PC-3 (cell line): Measurements from ENCODE around the gene OTUD6A. TPM values are rescaled to one million over a fixed set of nuclear protein-coding genes. Genes with fewer than 3 reads are reported as not detected.

Experiments used
- ATAC-seq: fragments of 200-7000 bp; cut with Tn5 transposase; 2 replicates; pipeline ENCODE4 v1.9.1; 2020; ENCODE audit warnings: mild to moderate bottlenecking, moderate library complexity
- BruUV-seq: library from RNA; stranded (reverse); fragments of 400-500 nt; replicated peaks from 2 replicates; lab custom pipeline; 2021; lab: Mats Ljungman, UMichigan
- CTCF ChIA-PET: fragments of 300-600 bp; sonication (Branson Sonifier 250); formaldehyde crosslinking; loops from one replicate; lab custom pipeline; 2022; ENCODE audit warnings: antibody characterized with exemption; lab: Charles Lee
- POLR2A ChIA-PET: fragments of 300-600 bp; sonication (Branson Sonifier 250); formaldehyde crosslinking; loops from one replicate; lab custom pipeline; 2022; ENCODE audit warnings: antibody characterized with exemption; ENCODE audit not compliant: unreplicated experiment; lab: Charles Lee
- DNase-seq: peaks from one replicate; pipeline ENCODE4 v3.0.0-alpha.2; 2015
- H2AFZ ChIP-seq: fragments of 300-600 bp; sonication (generic); 2 replicates; pipeline ENCODE4 v1.6.0; 2016; ENCODE audit warnings: antibody characterized with exemption, low read length
- H3F3A ChIP-seq: fragments of 300-600 bp; sonication (generic); one replicate; pipeline ENCODE4 v1.6.0; 2017; ENCODE audit warnings: antibody characterized with exemption, low read length, control low read depth, mild to moderate bottlenecking; ENCODE audit not compliant: unreplicated experiment
- H3K27ac ChIP-seq: fragments of 300-600 bp; sonication (generic); 2 replicates; pipeline ENCODE4 v1.5.1; 2016; ENCODE audit warnings: mild to moderate bottlenecking, low read length
- H3K27me3 ChIP-seq: fragments of 300-600 bp; sonication (generic); 2 replicates; pipeline ENCODE4 v1.6.1; 2016; ENCODE audit warnings: low read length, mixed read lengths
- H3K36me3 ChIP-seq: fragments of 300-600 bp; sonication (generic); 2 replicates; pipeline ENCODE4 v1.6.1; 2016; ENCODE audit warnings: low read depth, mixed run types, low read length, mixed read lengths
- H3K4me1 ChIP-seq: fragments of 300-600 bp; sonication (generic); 2 replicates; pipeline ENCODE4 v1.5.1; 2016; ENCODE audit warnings: low read length; ENCODE audit not compliant: insufficient read depth
- H3K4me2 ChIP-seq: fragments of 300-600 bp; sonication (generic); 2 replicates; pipeline ENCODE4 v1.6.0; 2016; ENCODE audit warnings: low read length
- H3K4me3 ChIP-seq: fragments of 300-600 bp; sonication (generic); 2 replicates; pipeline ENCODE4 v1.5.1; 2016; ENCODE audit warnings: mild to moderate bottlenecking, low read length, mixed read lengths
- H3K79me2 ChIP-seq: fragments of 300-600 bp; sonication (generic); 2 replicates; pipeline ENCODE4 v1.6.1; 2017; ENCODE audit warnings: low read length, mixed read lengths
- H3K9ac ChIP-seq: fragments of 300-600 bp; sonication (generic); 2 replicates; pipeline ENCODE4 v1.6.0; 2016; ENCODE audit warnings: mild to moderate bottlenecking, low read length
- H3K9me2 ChIP-seq: fragments of 300-600 bp; sonication (generic); replicated peaks from 2 replicates; pipeline ENCODE4 v1.6.1; 2016; ENCODE audit warnings: mixed run types, low read length, mixed read lengths
- H3K9me3 ChIP-seq: fragments of 300-600 bp; sonication (generic); 2 replicates; pipeline ENCODE4 v1.6.1; 2016; ENCODE audit warnings: low read length, mixed read lengths
- H4K20me1 ChIP-seq: fragments of 300-600 bp; sonication (generic); 2 replicates; pipeline ENCODE4 v1.6.1; 2016; ENCODE audit warnings: low read length, mixed read lengths
- EZH2 ChIP-seq: fragments of 300-600 bp; sonication (generic); IDR thresholded peaks from one replicate; pipeline ENCODE4 v1.6.1; 2017; ENCODE audit warnings: antibody characterized with exemption, mild to moderate bottlenecking, low read length; ENCODE audit not compliant: unreplicated experiment
- EZH2phosphoT487 ChIP-seq: fragments of 300-600 bp; sonication (generic); IDR thresholded peaks from 2 replicates; pipeline ENCODE4 v1.6.1; 2018; ENCODE audit warnings: mild to moderate bottlenecking, antibody characterized with exemption, low read length, borderline replicate concordance
- intact Hi-C: fragments of 100-400 bp; cut with micrococcal nuclease; formaldehyde crosslinking; loops from 2 replicates; pipeline ENCODE4 v1.9.0; 2023
- total RNA-seq: library from RNA; depleted of rRNA; stranded (reverse); fragments of >200 nt; gene quantifications from 2 replicates; pipeline ENCODE4 v1.2.3, GENCODE V29; 2014
- TF ChIP-seq, protein P1 (sequence below): fragments of 300-600 bp; sonication (generic); conservative IDR thresholded peaks from 2 replicates; pipeline ENCODE4 v1.5.1; 2017; ENCODE audit warnings: antibody characterized with exemption, low read depth, mild to moderate bottlenecking, low read length

The OTUD6A gene
- total RNA-seq, 1 experiment from 2014 or later, result not detected

DNA sequence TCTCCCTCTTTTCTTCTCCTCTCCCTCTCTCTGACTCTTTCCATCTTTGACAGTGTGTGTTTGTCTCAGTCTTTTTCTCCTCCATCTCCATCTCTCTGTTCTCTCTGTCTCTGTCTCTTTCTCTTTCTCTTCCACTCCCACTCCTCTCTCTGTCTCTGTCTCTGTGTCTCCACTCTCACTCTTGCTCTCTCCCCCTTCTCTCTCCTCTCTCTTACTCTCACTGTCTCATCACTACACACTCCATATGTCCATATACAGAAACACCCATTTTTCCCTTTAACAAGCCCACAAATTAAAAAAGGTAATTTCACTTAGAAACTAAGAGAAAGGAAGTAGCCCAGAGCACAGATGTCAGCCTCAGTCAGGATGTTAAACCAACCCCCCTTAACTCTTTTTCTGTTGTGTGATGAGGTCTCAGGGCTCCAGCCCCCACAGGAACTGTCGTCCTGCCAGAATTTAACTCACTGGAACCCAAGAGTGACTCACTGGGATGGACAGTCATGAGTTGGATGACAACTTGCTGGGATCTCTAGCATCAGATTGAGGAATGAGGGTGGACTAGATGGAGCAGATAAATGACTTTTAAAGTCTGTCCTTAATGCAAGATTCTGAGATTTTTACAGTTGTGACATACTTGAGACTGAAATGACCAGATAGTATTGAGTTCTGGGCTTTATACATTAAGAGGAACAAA lies 27.5 kb downstream of the OTUD6A start:
- ChIA-PET CTCF (no interaction called here), POLR2A (no interaction called here)
- Histone ChIP-seq H3K9me3 (no peaks in the 10 kb centered on the region), H4K20me1 (no peaks in the 10 kb centered on the region), H3K27me3 (no peaks in the 10 kb centered on the region), H3K4me2 (peak overlapping the region; percentile 22; the same call in 1 of the 2 replicates), H3K4me3 (no peak overlapping the region), H3K27ac (peak overlapping the region; percentile 57), H3F3A (no peaks in the 10 kb centered on the region), H3K36me3 (no peaks in the 10 kb centered on the region), H2AFZ (no peak overlapping the region), H3K9me2 (no peaks in the 10 kb centered on the region), H3K9ac (peak overlapping the region; percentile 40; the same call in 1 of the 2 replicates), H3K4me1 (peaks cover 35% of the 10 kb centered on the region), H3K79me2 (no peaks in the 10 kb centered on the region)
- ATAC-seq (peak; percentile 65), DNase-seq (peak; percentile 74)
- no peak for TF ChIP-seq EZH2
- TF ChIP-seq, protein P1, sequence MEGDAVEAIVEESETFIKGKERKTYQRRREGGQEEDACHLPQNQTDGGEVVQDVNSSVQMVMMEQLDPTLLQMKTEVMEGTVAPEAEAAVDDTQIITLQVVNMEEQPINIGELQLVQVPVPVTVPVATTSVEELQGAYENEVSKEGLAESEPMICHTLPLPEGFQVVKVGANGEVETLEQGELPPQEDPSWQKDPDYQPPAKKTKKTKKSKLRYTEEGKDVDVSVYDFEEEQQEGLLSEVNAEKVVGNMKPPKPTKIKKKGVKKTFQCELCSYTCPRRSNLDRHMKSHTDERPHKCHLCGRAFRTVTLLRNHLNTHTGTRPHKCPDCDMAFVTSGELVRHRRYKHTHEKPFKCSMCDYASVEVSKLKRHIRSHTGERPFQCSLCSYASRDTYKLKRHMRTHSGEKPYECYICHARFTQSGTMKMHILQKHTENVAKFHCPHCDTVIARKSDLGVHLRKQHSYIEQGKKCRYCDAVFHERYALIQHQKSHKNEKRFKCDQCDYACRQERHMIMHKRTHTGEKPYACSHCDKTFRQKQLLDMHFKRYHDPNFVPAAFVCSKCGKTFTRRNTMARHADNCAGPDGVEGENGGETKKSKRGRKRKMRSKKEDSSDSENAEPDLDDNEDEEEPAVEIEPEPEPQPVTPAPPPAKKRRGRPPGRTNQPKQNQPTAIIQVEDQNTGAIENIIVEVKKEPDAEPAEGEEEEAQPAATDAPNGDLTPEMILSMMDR, result no peak
- no peak for TF ChIP-seq EZH2phosphoT487
- intact Hi-C loops, result loop anchor here (2.0 to 10.0 kb wide), 2 partner anchors 43 to 665 kb away; no protein-coding TSS in a partner anchor
- BruUV-seq, result TSS peak; percentile 43

DNA sequence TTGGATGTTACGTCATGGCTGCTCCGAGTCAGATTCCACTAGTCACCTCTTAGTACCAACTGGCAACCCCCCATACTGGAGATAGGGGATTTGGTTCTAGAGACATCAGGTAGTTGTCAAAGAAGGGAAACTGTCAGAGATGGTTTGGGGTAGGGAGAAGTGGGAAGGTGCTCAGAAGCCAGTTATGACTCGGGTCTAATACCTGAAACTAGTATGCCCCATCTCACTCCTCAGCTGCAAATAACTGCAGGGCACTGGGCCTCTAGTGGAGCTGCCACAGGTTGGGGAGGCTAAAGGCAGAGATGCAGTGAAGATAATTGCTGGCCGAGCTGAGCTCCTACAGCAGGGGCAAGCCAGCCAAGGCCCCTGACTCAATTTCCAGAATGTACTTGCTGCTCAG lies 30.0 kb downstream of the OTUD6A start:
- H2AFZ ChIP-seq, result no peak overlapping the region
- no peaks in the 10 kb centered on the region for H3K9me2 ChIP-seq
- H3K9ac ChIP-seq, result no peak overlapping the region
- BruUV-seq, result no TSS peak
- DNase-seq (no peak), ATAC-seq (no peak)
- H3K4me3 ChIP-seq, result no peak overlapping the region
- no peak overlapping the region for H3K27ac ChIP-seq
- no peaks in the 10 kb centered on the region for H4K20me1 ChIP-seq
- H3F3A ChIP-seq, result no peaks in the 10 kb centered on the region
- TF ChIP-seq, protein P1, result no peak
- TF ChIP-seq EZH2phosphoT487 (no peak), EZH2 (no peak)
- peaks cover 35% of the 10 kb centered on the region for H3K4me1 ChIP-seq
- ChIA-PET CTCF (no interaction called here), POLR2A (no interaction called here)
- intact Hi-C loops, result loop anchor here (10.0 kb wide), 1 partner anchor 667 kb away; no protein-coding TSS in a partner anchor
- H3K4me2 ChIP-seq, result no peak overlapping the region
- no peaks in the 10 kb centered on the region for H3K27me3 ChIP-seq
- H3K79me2 ChIP-seq, result no peaks in the 10 kb centered on the region
- no peaks in the 10 kb centered on the region for H3K36me3 ChIP-seq
- no peaks in the 10 kb centered on the region for H3K9me3 ChIP-seq

DNA sequence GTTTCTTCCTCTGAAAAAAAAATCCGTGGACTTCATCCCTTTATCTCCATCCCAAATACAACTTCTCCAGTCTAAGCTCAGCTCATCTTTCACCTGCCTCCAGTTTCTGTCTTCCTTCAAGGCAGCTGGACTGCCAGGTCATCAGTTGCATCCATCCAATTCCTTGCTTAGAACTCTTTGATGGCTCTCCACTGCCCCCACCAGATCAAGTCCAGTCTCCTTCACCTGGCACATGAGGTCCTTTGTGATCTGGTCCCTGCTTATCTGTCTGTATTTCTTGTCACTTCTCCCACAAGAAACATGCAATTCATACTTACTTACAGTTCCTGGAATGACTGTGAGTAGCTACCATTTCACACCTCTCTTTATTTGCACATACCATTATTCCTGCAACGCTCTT lies 33.8 kb downstream of the OTUD6A start:
- peak; percentile 56 for DNase-seq

More for the DNA sequence above, 33.8 kb downstream of the OTUD6A start:
- ChIA-PET CTCF (interaction anchor here (0.6 to 1.5 kb wide), 6 partner anchors 8 to 140 kb away, joined by 3 to 9 read pairs (median 4); no protein-coding TSS in a partner anchor), POLR2A (no interaction called here)
- Histone ChIP-seq H3K79me2 (no peaks in the 10 kb centered on the region), H3K36me3 (no peaks in the 10 kb centered on the region), H3K4me1 (no peaks in the 10 kb centered on the region), H3F3A (no peaks in the 10 kb centered on the region), H3K9me3 (no peaks in the 10 kb centered on the region), H3K9me2 (no peaks in the 10 kb centered on the region), H2AFZ (no peak overlapping the region), H4K20me1 (no peaks in the 10 kb centered on the region), H3K4me3 (no peak overlapping the region), H3K27me3 (no peaks in the 10 kb centered on the region), H3K9ac (no peak overlapping the region), H3K27ac (no peak overlapping the region), H3K4me2 (no peak overlapping the region)
- no TSS peak for BruUV-seq
- ATAC-seq, result peak; percentile 89
- no peak for TF ChIP-seq EZH2
- TF ChIP-seq, protein P1, result peak; percentile 74
- intact Hi-C loops, result loop anchor here (1.0 to 10.0 kb wide), 2 partner anchors 63 to 671 kb away; no protein-coding TSS in a partner anchor
